ENCODE results near the gene BNC2.

BNC2 gene

GRCh38 chr9:16367605-16368231, 502.8 kb downstream of the BNC2 start:
- no peak overlapping the region for H3K27ac Mint-ChIP-seq
- H3K36me3 Mint-ChIP-seq (ENCODE audit: low read depth), result no peaks in the 10 kb centered on the region
- no peak for TF ChIP-seq CTCF (IDR thresholded peaks at IDR 0.05; ENCODE audit: unreplicated experiment in 3 of 3)
- H3K9me3 Mint-ChIP-seq, result peaks cover 11% of the 10 kb centered on the region
- no peak overlapping the region for H3K4me3 Mint-ChIP-seq
- peaks cover 5% of the 10 kb centered on the region for H3K27me3 Mint-ChIP-seq (ENCODE audit: low read depth)
- H3K4me1 Mint-ChIP-seq, result no peaks in the 10 kb centered on the region

DNA sequence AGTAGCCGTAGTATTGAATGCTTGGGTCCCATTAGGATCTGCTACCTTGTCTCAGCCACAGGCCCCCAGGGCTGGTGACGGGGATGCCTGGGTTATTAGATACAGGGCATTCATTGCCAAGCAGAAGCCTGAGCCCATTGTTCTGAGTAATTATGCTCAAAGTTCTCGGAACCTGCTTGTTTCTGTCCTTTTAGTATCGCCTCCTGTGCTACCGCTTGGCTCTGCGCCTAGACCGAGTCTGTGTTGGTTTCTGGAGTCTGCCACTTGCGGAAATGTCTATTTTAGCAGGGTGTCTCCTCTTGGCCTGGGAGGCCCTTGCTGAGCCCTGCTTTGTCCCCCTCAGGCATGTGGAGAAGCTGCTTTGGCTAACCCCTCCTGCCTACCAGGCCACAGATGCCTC, 506.1 kb downstream of the BNC2 start:
- Mint-ChIP-seq H3K27me3 (ENCODE audit: low read depth) (peaks cover 5% of the 10 kb centered on the region), H3K36me3 (ENCODE audit: low read depth) (no peaks in the 10 kb centered on the region), H3K27ac (no peak overlapping the region), H3K4me3 (no peak overlapping the region), H3K4me1 (no peaks in the 10 kb centered on the region), H3K9me3 (peaks cover 15% of the 10 kb centered on the region)
- TF ChIP-seq CTCF (IDR thresholded peaks at IDR 0.05; ENCODE audit: unreplicated experiment in 3 of 3), result no peak

- H3K4me1 Mint-ChIP-seq, result no peaks in the 10 kb centered on the region
- H3K36me3 Mint-ChIP-seq (ENCODE audit: low read depth), result no peaks in the 10 kb centered on the region
- H3K27ac Mint-ChIP-seq, result no peak overlapping the region
- TF ChIP-seq CTCF (IDR thresholded peaks at IDR 0.05; ENCODE audit: unreplicated experiment in 3 of 3), result no peak
- peaks cover 17% of the 10 kb centered on the region for H3K9me3 Mint-ChIP-seq
- peaks cover 5% of the 10 kb centered on the region for H3K27me3 Mint-ChIP-seq (ENCODE audit: low read depth)
- H3K4me3 Mint-ChIP-seq, result no peak overlapping the region
Observed at GRCh38 chr9:16363916-16364315, 506.6 kb downstream of the BNC2 start.

DNA sequence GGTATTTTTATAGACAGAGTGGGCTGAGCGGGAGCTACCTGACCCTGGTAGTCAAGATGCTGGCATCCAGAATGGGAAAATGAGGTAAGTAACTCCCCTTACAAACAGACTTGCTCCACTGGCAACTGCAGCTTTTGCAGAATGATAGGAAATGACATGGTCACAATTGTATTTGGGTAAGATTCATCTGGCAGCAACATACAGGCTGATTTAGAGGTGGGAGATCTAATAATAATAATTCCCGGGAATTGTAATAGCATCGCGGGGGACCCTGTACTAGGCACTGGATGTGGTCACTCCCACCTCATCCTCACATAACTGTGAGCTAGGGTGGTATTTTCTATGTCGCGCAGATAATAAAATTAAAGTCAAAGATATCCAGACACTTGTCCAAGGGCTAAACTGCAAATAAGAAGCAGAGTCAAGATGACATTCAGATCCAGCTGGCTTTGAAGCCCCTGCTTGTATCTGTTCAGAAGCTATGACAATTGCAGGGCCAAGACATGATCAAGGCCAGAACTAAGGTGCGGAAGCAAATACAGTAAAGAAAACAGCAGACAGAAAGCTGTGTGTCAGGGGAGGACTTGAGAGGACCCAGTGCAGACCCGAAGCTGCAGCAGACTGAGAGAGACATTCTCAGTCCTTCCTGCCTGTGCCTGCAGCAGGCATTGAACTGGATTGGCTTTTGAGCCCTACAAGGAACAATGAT, 507.2 kb downstream of the BNC2 start:
- no peak overlapping the region for H3K27ac Mint-ChIP-seq
- no peaks in the 10 kb centered on the region for H3K4me1 Mint-ChIP-seq
- H3K27me3 Mint-ChIP-seq (ENCODE audit: low read depth), result peaks cover 5% of the 10 kb centered on the region
- H3K9me3 Mint-ChIP-seq, result peaks cover 17% of the 10 kb centered on the region
- no peak for TF ChIP-seq CTCF (IDR thresholded peaks at IDR 0.05; ENCODE audit: unreplicated experiment in 3 of 3)
- no peak overlapping the region for H3K4me3 Mint-ChIP-seq
- no peaks in the 10 kb centered on the region for H3K36me3 Mint-ChIP-seq (ENCODE audit: low read depth)

DNA sequence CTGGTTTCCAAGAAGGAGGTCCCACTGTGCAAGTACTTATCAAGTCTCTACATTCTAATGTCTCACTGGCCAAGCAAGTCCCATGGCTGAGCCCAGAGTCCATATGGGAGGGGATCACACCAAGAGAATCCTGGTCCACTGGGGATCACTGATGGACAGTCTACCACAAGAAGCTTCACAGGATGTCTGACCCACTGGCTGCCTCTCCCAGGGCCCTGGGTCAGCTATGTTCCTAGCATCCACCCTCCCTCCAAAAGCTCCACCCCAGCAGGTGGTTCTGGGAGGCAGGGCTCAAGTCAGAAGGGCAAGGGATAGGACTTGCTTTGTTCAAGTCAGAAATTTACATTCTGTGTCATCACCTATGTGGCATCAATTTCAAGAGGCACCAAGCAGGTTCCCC, 508.5 kb downstream of the BNC2 start:
- H3K27me3 Mint-ChIP-seq (ENCODE audit: low read depth), result peaks cover 5% of the 10 kb centered on the region
- no peak for TF ChIP-seq CTCF (IDR thresholded peaks at IDR 0.05; ENCODE audit: unreplicated experiment in 3 of 3)
- no peak overlapping the region for H3K4me3 Mint-ChIP-seq
- no peak overlapping the region for H3K27ac Mint-ChIP-seq
- peaks cover 15% of the 10 kb centered on the region for H3K9me3 Mint-ChIP-seq
- H3K36me3 Mint-ChIP-seq (ENCODE audit: low read depth), result no peaks in the 10 kb centered on the region
- H3K4me1 Mint-ChIP-seq, result peaks cover 7% of the 10 kb centered on the region

- H3K27me3 Mint-ChIP-seq (ENCODE audit: low read depth), result peaks cover 3% of the 10 kb centered on the region
- H3K36me3 Mint-ChIP-seq (ENCODE audit: low read depth), result no peaks in the 10 kb centered on the region
- peaks cover 11% of the 10 kb centered on the region for H3K4me1 Mint-ChIP-seq
- TF ChIP-seq CTCF (IDR thresholded peaks at IDR 0.05; ENCODE audit: unreplicated experiment in 3 of 3), result no peak
- H3K4me3 Mint-ChIP-seq, result no peak overlapping the region
- H3K27ac Mint-ChIP-seq, result no peak overlapping the region
- peaks cover 9% of the 10 kb centered on the region for H3K9me3 Mint-ChIP-seq
Observed at GRCh38 chr9:16361118-16361517, 509.4 kb downstream of the BNC2 start.
